IPS-18a (cell line): ENCODE measurements around the gene ABHD3.
"Not testable (repeated sequence)": the region's sequence is repeated elsewhere in the genome, so short reads cannot be mapped to it uniquely, and the experiment has no call there.

ENCODE experiments used
- H3K27ac ChIP-seq: one replicate; pipeline ENCODE4 v1.5.1; 2013; ENCODE audit warnings: low read length
- H3K27me3 ChIP-seq: one replicate; pipeline ENCODE4 v1.6.1; 2013; ENCODE audit warnings: mild to moderate bottlenecking, low read length; ENCODE audit not compliant: control insufficient read depth, insufficient read depth
- H3K36me3 ChIP-seq: one replicate; pipeline ENCODE4 v1.6.1; 2013; ENCODE audit warnings: low read depth, low read length; ENCODE audit not compliant: control insufficient read depth
- H3K4me1 ChIP-seq: one replicate; pipeline ENCODE4 v1.6.1; 2013; ENCODE audit warnings: low read depth, low read length; ENCODE audit not compliant: control insufficient read depth
- H3K4me3 ChIP-seq: one replicate; pipeline ENCODE4 v1.5.1; 2013; ENCODE audit warnings: low read length
- H3K9ac ChIP-seq: one replicate; pipeline ENCODE4 v1.6.1; 2013; ENCODE audit warnings: mild to moderate bottlenecking, low read length, moderate library complexity
- H3K9me3 ChIP-seq: one replicate; pipeline ENCODE4 v1.6.1; 2013; ENCODE audit warnings: low read depth, low read length; ENCODE audit not compliant: control insufficient read depth

The ABHD3 gene

DNA sequence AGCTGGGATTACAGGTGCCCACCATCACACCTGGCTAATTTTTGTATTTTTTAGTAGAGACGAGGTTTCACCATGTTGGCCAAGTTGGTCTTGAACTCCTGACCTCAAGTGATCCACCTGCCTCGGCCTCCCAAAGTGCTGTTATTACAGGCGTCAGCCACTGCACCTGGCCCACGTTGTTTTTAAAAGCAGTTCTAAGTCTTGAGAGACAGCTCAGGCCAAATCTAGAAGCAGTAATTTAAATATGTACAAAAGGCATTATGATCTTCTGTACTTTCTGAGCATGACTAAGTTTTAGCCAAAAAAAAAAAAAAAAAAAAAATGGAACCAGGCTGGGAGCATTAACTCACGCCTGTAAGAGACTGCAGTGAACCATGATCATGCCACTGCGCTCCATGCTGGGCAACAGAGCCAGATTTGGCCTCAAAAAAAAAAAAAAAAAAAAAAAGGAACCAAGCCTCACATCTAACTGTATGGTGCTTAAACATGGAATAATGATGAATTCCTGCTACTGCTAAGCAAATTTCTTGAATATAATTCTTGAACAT lies 4.0 kb downstream of the ABHD3 start:
- no peak overlapping the region for H3K9ac ChIP-seq
- peaks cover 16% of the 10 kb centered on the region for H3K27me3 ChIP-seq
- no peaks in the 10 kb centered on the region for H3K9me3 ChIP-seq
- no peak overlapping the region for H3K27ac ChIP-seq
- H3K4me3 ChIP-seq, result no peak overlapping the region
- peaks cover 5% of the 10 kb centered on the region for H3K4me1 ChIP-seq
- peaks cover 6% of the 10 kb centered on the region for H3K36me3 ChIP-seq

DNA sequence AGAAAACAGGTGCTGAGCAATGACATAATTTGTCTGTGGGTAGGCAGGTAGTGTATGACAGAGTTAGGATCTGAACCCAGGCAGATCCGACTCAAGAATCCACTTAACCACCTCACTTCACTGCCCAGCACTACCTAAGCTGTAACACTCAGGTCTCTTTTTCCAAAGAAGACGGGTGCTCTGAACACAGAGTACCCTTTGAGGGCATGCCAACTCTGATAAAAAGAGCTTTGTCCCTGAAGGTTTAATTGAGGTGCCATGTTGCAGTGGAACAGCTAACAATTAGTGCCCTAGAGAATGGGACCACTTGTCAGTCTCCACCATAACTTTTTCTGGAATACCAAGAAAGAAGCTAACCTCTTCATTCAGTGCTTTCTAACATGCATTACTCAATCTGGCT lies 11.3 kb downstream of the ABHD3 start:
- no peak overlapping the region for H3K27ac ChIP-seq
- no peak overlapping the region for H3K4me3 ChIP-seq
- no peak overlapping the region for H3K9ac ChIP-seq
- no peaks in the 10 kb centered on the region for H3K4me1 ChIP-seq
- H3K9me3 ChIP-seq, result no peaks in the 10 kb centered on the region
- H3K36me3 ChIP-seq, result no peaks in the 10 kb centered on the region
- H3K27me3 ChIP-seq, result no peaks in the 10 kb centered on the region

DNA sequence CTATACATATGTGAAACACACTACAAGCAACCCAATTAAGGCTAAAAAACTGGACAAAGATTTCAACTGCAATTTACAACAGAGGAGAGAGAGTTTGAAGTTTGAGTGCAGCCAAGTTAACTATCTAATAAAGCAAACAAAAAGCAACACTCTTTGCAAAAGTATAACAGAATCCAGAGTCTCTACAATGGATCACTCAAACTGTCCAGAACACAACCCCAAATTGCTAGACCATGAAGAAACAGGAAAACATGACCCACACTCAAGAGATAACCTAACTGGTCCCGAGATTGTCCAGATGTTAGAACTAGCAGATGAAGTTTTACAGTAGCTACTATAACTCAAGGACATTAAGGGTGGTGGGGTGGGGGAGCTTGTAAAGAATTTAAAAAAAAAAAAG lies 14.8 kb downstream of the ABHD3 start:
- Histone ChIP-seq H3K36me3 (no peaks in the 10 kb centered on the region), H3K27ac (no peak overlapping the region)

GRCh38 chr18:21686282-21687105 lies 18.1 kb downstream of the ABHD3 start:
- Histone ChIP-seq H3K4me1 (peaks cover 10% of the 10 kb centered on the region), H3K36me3 (no peaks in the 10 kb centered on the region), H3K4me3 (no peak overlapping the region), H3K27ac (no peak overlapping the region), H3K27me3 (no peaks in the 10 kb centered on the region), H3K9me3 (no peaks in the 10 kb centered on the region), H3K9ac (no peak overlapping the region)

More for the DNA sequence above, 14.8 kb downstream of the ABHD3 start:
- no peaks in the 10 kb centered on the region for H3K9me3 ChIP-seq
- H3K27me3 ChIP-seq, result no peaks in the 10 kb centered on the region
- H3K4me3 ChIP-seq, result no peak overlapping the region
- no peak overlapping the region for H3K9ac ChIP-seq
- H3K4me1 ChIP-seq, result no peaks in the 10 kb centered on the region

DNA sequence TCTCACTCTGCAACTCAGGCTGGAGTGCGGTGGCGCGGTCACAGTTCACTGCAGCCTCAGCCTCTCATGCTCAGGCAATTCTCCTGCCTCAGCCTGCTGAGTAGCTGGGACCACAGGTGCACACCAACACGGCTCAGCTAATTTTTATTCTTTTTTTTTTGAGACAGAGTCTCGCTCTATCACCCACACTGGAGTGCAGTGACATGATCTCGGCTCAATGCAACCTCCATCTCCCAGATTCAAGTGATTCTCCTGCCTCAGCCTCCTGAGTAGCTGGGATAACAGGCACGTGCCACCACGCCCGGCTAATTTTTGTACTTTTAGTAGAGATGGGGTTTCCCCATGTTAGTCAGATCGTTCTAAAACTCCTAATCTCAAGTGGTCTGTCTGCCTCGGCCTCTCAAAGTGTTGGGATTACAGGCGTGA lies 19.0 kb downstream of the ABHD3 start:
- not testable (repeated sequence) for H3K4me3 ChIP-seq, H3K27me3 ChIP-seq, H3K27ac ChIP-seq, H3K9ac ChIP-seq, H3K36me3 ChIP-seq, H3K4me1 ChIP-seq, H3K9me3 ChIP-seq

GRCh38 chr18:21684731-21685130 lies 19.8 kb downstream of the ABHD3 start:
- no peaks in the 10 kb centered on the region for H3K9me3 ChIP-seq
- no peak overlapping the region for H3K9ac ChIP-seq
- H3K4me3 ChIP-seq, result no peak overlapping the region
- peaks cover 10% of the 10 kb centered on the region for H3K4me1 ChIP-seq
- no peaks in the 10 kb centered on the region for H3K27me3 ChIP-seq
- H3K36me3 ChIP-seq, result no peaks in the 10 kb centered on the region
- no peak overlapping the region for H3K27ac ChIP-seq

- H3K4me1 ChIP-seq, result peaks cover 10% of the 10 kb centered on the region
- no peaks in the 10 kb centered on the region for H3K27me3 ChIP-seq
- no peaks in the 10 kb centered on the region for H3K9me3 ChIP-seq
- H3K9ac ChIP-seq, result no peak overlapping the region
- no peak overlapping the region for H3K4me3 ChIP-seq
- no peaks in the 10 kb centered on the region for H3K36me3 ChIP-seq
- no peak overlapping the region for H3K27ac ChIP-seq
Measured at GRCh38 chr18:21682371-21683051, 22.1 kb downstream of the ABHD3 start.

DNA sequence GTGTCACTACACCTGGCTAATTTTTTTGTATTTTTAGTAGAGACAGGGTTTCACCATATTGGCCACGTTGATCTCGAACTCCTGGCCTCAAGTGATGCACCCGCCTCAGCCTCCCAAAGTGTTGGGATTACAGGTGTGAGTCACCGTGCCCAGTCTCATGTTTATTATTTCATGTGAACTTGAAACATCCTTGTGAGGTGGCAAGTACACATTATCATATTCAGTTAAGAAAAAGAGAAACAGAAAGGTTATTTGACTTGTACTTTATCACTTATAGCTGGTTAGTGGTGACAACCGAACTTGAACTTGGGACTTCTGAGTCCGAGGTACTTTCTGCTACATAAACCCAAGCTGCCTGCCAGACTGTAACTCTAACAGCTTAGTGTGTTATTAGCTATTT lies 24.4 kb downstream of the ABHD3 start:
- no peak overlapping the region for H3K4me3 ChIP-seq
- H3K9ac ChIP-seq, result no peak overlapping the region
- H3K36me3 ChIP-seq, result no peaks in the 10 kb centered on the region
- no peaks in the 10 kb centered on the region for H3K27me3 ChIP-seq
- no peaks in the 10 kb centered on the region for H3K9me3 ChIP-seq
- H3K27ac ChIP-seq, result no peak overlapping the region
- peaks cover 10% of the 10 kb centered on the region for H3K4me1 ChIP-seq

DNA sequence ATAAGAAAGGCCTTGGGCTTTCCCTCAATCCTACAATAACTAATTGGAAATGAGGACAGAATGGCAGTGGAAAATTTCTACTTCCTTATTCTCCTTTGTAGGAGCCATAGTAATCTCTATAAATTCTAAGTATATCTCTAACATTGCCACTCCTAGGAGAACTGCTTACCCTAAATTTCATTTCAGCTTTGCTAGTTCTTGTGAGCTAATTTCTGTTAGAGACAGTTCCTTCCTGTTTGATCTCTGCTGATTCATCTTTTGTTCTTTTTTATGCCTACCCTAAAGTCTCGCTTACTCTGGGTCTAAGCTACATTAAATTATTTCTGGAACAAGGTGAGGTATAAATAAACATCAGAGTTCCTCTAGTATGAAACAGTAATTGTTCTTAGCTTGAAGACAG lies 25.7 kb downstream of the ABHD3 start:
- Histone ChIP-seq H3K27ac (no peak overlapping the region), H3K27me3 (no peaks in the 10 kb centered on the region), H3K36me3 (no peaks in the 10 kb centered on the region), H3K4me3 (no peak overlapping the region), H3K9me3 (no peaks in the 10 kb centered on the region), H3K9ac (no peak overlapping the region), H3K4me1 (peaks cover 10% of the 10 kb centered on the region)

GRCh38 chr18:21675354-21675753 lies 29.2 kb downstream of the ABHD3 start:
- H3K27me3 ChIP-seq, H3K9me3 ChIP-seq, H3K27ac ChIP-seq, H3K36me3 ChIP-seq, H3K4me3 ChIP-seq, H3K9ac ChIP-seq, H3K4me1 ChIP-seq: not testable (repeated sequence)

- H3K4me1 ChIP-seq, result no peaks in the 10 kb centered on the region
- H3K9me3 ChIP-seq, result no peaks in the 10 kb centered on the region
- H3K36me3 ChIP-seq, result no peaks in the 10 kb centered on the region
- H3K27me3 ChIP-seq, result no peaks in the 10 kb centered on the region
- H3K4me3 ChIP-seq, result no peak overlapping the region
- no peak overlapping the region for H3K27ac ChIP-seq
- no peak overlapping the region for H3K9ac ChIP-seq
Measured at GRCh38 chr18:21672521-21673267, 31.9 kb downstream of the ABHD3 start.
